Measurements from ENCODE around the gene HDAC1. TPM values are rescaled to one million over a fixed set of nuclear protein-coding genes. Genes with fewer than 3 reads are reported as not detected.

Gene HDAC1
- total RNA-seq (2022) (186 and 197 TPM in 2 replicates), Bru-seq, nascent RNA (percentile 77 among the genes with signal in this experiment), BruChase-seq, experiment 1, labeled RNA remaining after a 6-hour chase (percentile 85 among the genes with signal in this experiment), BruChase-seq, experiment 2, labeled RNA remaining after a 2-hour chase (percentile 82 among the genes with signal in this experiment)
- long read RNA-seq, transcript HDAC1-201 (14 exons, 2,124 nt), result major isoform, 149 of 189 reads
- long read RNA-seq, partial matches to known transcripts, result 13 of 189 reads
- long read RNA-seq, other reads (novel, unspliced or antisense), result 25 of 189 reads

GRCh38 chr1:32291708-32292538, at the start of gene HDAC1:
Gene HDAC1 (plus strand): TSS chr1:32292083. CDS start chr1:32292170, 87 bp downstream.
- H3K9me3 Mint-ChIP-seq (ENCODE audit: low read depth, unreplicated experiment), result no peaks in the 10 kb centered on the region

GRCh38 chr1:32242341-32242851, 49.5 kb upstream of the HDAC1 start:
- BruUV-seq (replicated peaks), result no TSS peak
- Mint-ChIP-seq H3K9me3 (ENCODE audit: low read depth, unreplicated experiment) (no peaks in the 10 kb centered on the region), H3K4me1 (ENCODE audit: low read depth, unreplicated experiment) (no peaks in the 10 kb centered on the region), H3K4me3 (ENCODE audit: low read depth, unreplicated experiment) (no peak overlapping the region), H3K27ac (ENCODE audit: unreplicated experiment) (no peak overlapping the region), H3K36me3 (ENCODE audit: insufficient read depth, unreplicated experiment) (peaks cover 14% of the 10 kb centered on the region), H3K27me3 (ENCODE audit: unreplicated experiment) (no peaks in the 10 kb centered on the region)
- CTCF ChIA-PET, result interaction anchor here (1.2 kb wide), 1 partner anchor 20 kb away, joined by 3 read pairs; no protein-coding TSS in a partner anchor
- DNase-seq, result no peak
- TF ChIP-seq CTCF (IDR thresholded peaks at IDR 0.05; ENCODE audit: unreplicated experiment), result no peak
- intact Hi-C loops (cut with micrococcal nuclease; ENCODE audit: unreplicated experiment), result loop anchor here (5.0 to 10.0 kb wide), 2 partner anchors 52 to 75 kb away; partner anchors contain the start of gene HDAC1

More at GRCh38 chr1:32291708-32292538, at the start of gene HDAC1:
- H3K36me3 Mint-ChIP-seq (ENCODE audit: insufficient read depth, unreplicated experiment), result peaks cover 42% of the 10 kb centered on the region
- H3K27ac Mint-ChIP-seq (ENCODE audit: unreplicated experiment), result peak within 1 kb of the TSS; percentile 91
- peak; percentile 98 for DNase-seq
- CTCF ChIA-PET, result interaction anchor here (0.7 to 1.6 kb wide), 6 partner anchors 24 to 739 kb away, joined by 4 to 7 read pairs (median 5); no protein-coding TSS in a partner anchor
- no peaks in the 10 kb centered on the region for H3K27me3 Mint-ChIP-seq (ENCODE audit: unreplicated experiment)
- no peak for TF ChIP-seq CTCF (IDR thresholded peaks at IDR 0.05; ENCODE audit: unreplicated experiment)
- H3K4me3 Mint-ChIP-seq (ENCODE audit: low read depth, unreplicated experiment), result peak within 1 kb of the TSS; percentile 97
- H3K4me1 Mint-ChIP-seq (ENCODE audit: low read depth, unreplicated experiment), result peaks cover 22% of the 10 kb centered on the region
- intact Hi-C loops (cut with micrococcal nuclease; ENCODE audit: unreplicated experiment), result loop anchor here (10.0 kb wide), 1 partner anchor 47 kb away; the partner anchor contains the start of gene FAM167B
- no TSS peak for BruUV-seq (replicated peaks)

GRCh38 chr1:32246888-32247273, 45.0 kb upstream of the HDAC1 start, which contains the start of gene FAM167B:
Gene FAM167B (plus strand): TSS chr1:32247222. CDS start chr1:32247422, 200 bp downstream.
- no peak for DNase-seq
- no peaks in the 10 kb centered on the region for H3K36me3 Mint-ChIP-seq (ENCODE audit: insufficient read depth, unreplicated experiment)
- peaks cover 9% of the 10 kb centered on the region for H3K4me1 Mint-ChIP-seq (ENCODE audit: low read depth, unreplicated experiment)
- H3K4me3 Mint-ChIP-seq (ENCODE audit: low read depth, unreplicated experiment), result no peak within 1 kb of the TSS
- no peaks in the 10 kb centered on the region for H3K9me3 Mint-ChIP-seq (ENCODE audit: low read depth, unreplicated experiment)
- no peak within 1 kb of the TSS for H3K27ac Mint-ChIP-seq (ENCODE audit: unreplicated experiment)
- no peak for TF ChIP-seq CTCF (IDR thresholded peaks at IDR 0.05; ENCODE audit: unreplicated experiment)
- CTCF ChIA-PET, result interaction anchor here (0.5 kb wide), 1 partner anchor 20 kb away, joined by 3 read pairs; no protein-coding TSS in a partner anchor
- intact Hi-C loops (cut with micrococcal nuclease; ENCODE audit: unreplicated experiment), result loop anchor here (10.0 kb wide), 1 partner anchor 48 kb away; the partner anchor contains the start of gene HDAC1
- BruUV-seq (replicated peaks), result no TSS peak
- no peaks in the 10 kb centered on the region for H3K27me3 Mint-ChIP-seq (ENCODE audit: unreplicated experiment)

GRCh38 chr1:32247452-32247851, 44.4 kb upstream of the HDAC1 start:
- Mint-ChIP-seq H3K4me3 (ENCODE audit: low read depth, unreplicated experiment) (no peak overlapping the region), H3K4me1 (ENCODE audit: low read depth, unreplicated experiment) (peaks cover 9% of the 10 kb centered on the region), H3K9me3 (ENCODE audit: low read depth, unreplicated experiment) (no peaks in the 10 kb centered on the region), H3K27me3 (ENCODE audit: unreplicated experiment) (no peaks in the 10 kb centered on the region), H3K27ac (ENCODE audit: unreplicated experiment) (no peak overlapping the region), H3K36me3 (ENCODE audit: insufficient read depth, unreplicated experiment) (no peaks in the 10 kb centered on the region)
- intact Hi-C loops (cut with micrococcal nuclease; ENCODE audit: unreplicated experiment), result loop anchor here (10.0 kb wide), 1 partner anchor 47 kb away; the partner anchor contains the start of gene HDAC1
- CTCF ChIA-PET, result no interaction called here
- DNase-seq, result no peak
- BruUV-seq (replicated peaks), result no TSS peak
- TF ChIP-seq CTCF (IDR thresholded peaks at IDR 0.05; ENCODE audit: unreplicated experiment), result no peak
